Activated T-cell treated with anti-CD3 and anti-CD28 coated beads, Interleukin-2, amount 50 U/mL, for 4 hours (primary cell): ENCODE results near the gene MYOM3. TPM values are rescaled to one million over a fixed set of nuclear protein-coding genes. Genes with fewer than 3 reads are reported as not detected.

Experiments
- ATAC-seq, 2 donors: fragments of 200-7000 bp; cut with Tn5 transposase; one replicate each; pipeline ENCODE4 v1.10.0; 2021
- DNase-seq: peaks from one replicate; pipeline ENCODE4 v3.0.0-alpha.2; 2020
- H3K27me3 Mint-ChIP-seq: one replicate; pipeline ENCODE4 v1.8.0; 2021; ENCODE audit warnings: low read depth, mixed read lengths
- H3K36me3 Mint-ChIP-seq: one replicate; pipeline ENCODE4 v1.8.0; 2022; ENCODE audit warnings: mixed read lengths; ENCODE audit not compliant: insufficient read depth
- H3K4me1 Mint-ChIP-seq: one replicate; pipeline ENCODE4 v1.8.0; 2021; ENCODE audit warnings: low read depth, mixed read lengths
- H3K4me3 Mint-ChIP-seq: one replicate; pipeline ENCODE4 v1.8.0; 2021; ENCODE audit warnings: mild to moderate bottlenecking, moderate library complexity, mixed read lengths
- H3K9me3 Mint-ChIP-seq: one replicate; pipeline ENCODE4 v1.8.0; 2021; ENCODE audit warnings: mixed read lengths
- total RNA-seq, 3 donors: library from RNA; stranded (reverse); gene quantifications; one replicate each; pipeline ENCODE4 v1.2.1, GENCODE V29; 2021

The MYOM3 gene
- total RNA-seq, 3 donors from 2014 or later = not detected

DNA sequence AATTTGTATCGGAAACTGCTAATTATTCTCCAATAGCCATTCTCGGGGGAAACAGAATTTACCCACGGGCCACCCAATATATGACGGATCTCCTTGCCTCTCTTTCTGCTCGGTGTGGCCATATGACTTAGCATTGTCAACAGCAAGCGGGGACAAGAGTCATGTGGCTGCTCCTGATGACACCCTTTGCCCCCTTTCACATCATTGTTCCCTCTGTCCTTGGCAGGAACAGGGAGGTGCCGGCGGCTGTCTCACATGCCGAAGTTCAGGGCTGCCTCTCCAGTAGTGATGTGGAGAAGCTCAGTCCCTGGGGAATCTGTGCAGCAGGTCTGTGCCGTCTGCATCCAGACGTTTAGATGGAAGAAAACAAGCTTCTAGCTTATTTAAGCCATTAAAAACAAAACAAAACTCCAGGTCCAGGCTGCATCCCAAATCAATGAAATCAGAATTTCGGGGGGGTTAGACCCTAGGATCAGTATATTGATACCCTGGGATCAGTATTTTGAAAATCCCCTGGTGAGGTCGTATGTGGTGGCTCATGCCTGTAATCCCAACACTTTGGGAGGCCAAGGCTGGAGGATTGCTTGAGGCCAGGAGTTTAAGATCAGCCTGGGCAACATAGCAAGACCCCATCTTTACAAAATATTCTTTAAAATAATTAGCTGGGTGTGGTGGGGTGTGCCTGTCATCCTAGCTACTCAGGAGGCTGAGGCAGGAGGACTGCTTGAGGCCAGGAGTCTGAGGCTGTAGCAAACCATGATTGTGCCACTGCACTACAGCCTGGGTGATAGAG is 10.8 kb downstream of the MYOM3 start:
- H3K4me3 Mint-ChIP-seq = no peak overlapping the region
- H3K36me3 Mint-ChIP-seq = no peaks in the 10 kb centered on the region
- H3K27me3 Mint-ChIP-seq = peaks cover 2% of the 10 kb centered on the region

DNA sequence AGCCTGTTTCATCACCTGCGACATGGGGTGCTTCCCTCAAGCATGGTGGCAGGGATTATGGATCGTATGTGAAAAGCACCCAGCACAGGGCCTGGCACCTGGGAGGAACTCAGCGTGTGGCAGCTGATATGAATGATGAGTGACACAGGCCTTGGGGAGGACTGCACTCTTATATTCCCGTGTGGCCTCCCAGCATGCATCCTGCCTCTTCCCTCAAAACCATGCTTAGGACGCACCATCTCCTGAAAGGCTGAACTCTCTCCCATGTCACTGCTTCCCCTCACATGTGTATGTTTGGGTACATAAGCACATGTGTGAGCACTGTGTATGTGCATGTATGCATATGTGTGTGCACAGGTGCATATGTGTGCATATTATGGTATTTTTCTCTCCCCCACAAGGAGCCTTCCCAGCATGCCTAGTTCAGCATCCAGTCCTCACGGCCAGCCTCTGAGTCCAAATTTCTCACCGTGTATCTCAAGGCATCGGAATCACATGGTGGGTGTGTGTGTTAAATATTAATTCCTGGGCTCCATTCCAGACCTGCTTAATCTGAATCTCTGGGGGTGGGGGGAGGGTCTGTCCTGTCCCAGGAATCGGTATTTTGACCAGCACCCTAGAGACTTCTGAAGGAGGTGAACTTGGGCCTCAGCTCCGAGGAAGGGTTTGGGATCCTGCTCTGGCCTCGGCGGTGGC is 12.8 kb downstream of the MYOM3 start:
- Mint-ChIP-seq H3K27me3 (peaks cover 5% of the 10 kb centered on the region), H3K36me3 (no peaks in the 10 kb centered on the region), H3K9me3 (no peaks in the 10 kb centered on the region), H3K4me3 (no peak overlapping the region), H3K4me1 (no peaks in the 10 kb centered on the region)
- DNase-seq (no peak), ATAC-seq (no peak)

More for the DNA sequence above, 10.8 kb downstream of the MYOM3 start:
- H3K9me3 Mint-ChIP-seq = no peaks in the 10 kb centered on the region
- DNase-seq (no peak), ATAC-seq (no peak)
- no peaks in the 10 kb centered on the region for H3K4me1 Mint-ChIP-seq

DNA sequence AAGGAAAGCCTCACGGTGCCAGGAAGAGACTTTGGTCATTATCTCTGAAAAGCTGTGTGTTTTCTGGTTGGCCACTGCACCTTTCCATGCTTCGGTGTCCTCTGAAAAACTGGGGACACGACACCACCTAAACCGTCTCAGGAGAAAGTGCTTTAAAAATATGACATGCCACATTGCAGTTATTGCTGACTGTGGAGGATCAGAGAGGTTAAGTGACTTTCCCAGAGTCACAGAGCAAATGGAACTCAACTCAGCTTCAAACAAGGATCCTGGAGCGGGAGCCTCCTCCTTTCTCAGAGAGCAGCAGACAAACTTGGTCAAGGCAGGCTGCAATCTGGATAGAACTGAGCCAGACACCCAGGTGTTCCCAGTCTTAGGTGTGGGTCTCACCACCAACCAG is 13.8 kb downstream of the MYOM3 start:
- DNase-seq (no peak), ATAC-seq (no peak)
- Mint-ChIP-seq H3K4me3 (no peak overlapping the region), H3K27me3 (peaks cover 5% of the 10 kb centered on the region), H3K36me3 (no peaks in the 10 kb centered on the region), H3K9me3 (no peaks in the 10 kb centered on the region), H3K4me1 (no peaks in the 10 kb centered on the region)

DNA sequence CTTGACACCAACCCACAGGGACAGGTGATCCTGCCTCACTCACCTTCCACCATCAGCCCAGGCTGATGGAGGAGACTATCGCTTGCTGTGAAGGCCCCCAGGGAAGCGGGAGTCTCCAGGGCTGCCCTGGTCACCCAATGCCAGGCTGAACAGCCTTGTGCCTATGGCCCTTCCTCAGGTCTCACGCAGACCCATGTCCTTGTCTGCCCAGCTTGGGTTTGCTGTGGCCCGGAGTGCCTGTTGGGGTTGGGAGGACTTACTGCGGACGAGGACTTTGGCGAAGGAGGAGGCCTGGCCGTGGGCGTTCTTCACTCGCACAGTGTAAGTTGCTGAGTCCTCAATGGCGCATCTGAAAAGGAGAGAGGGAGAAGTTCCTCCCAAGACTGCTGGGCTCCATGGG is 14.3 kb downstream of the MYOM3 start:
- Mint-ChIP-seq H3K27me3 (peaks cover 5% of the 10 kb centered on the region), H3K4me1 (no peaks in the 10 kb centered on the region), H3K4me3 (no peak overlapping the region), H3K9me3 (no peaks in the 10 kb centered on the region), H3K36me3 (no peaks in the 10 kb centered on the region)
- ATAC-seq (no peak), DNase-seq (no peak)

DNA sequence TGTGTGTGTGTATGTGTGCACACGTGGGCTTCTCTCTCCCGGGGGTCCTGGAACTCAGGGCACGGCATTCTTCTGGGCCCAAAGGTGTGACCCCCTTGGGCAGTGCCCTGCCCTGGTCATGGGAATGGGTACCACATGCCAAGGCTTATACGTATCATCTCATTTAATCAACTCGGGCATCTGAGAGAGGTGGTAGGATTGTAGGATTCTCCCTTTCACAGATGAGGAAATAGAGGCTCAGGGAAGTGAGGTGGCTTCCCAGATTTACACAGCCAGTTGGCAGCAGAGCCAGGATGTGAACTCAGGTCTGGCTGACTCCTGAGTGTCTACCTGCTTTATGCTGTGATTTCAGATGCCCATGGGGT is 15.2 kb downstream of the MYOM3 start:
- DNase-seq (no peak), ATAC-seq (no peak)
- no peak overlapping the region for H3K4me3 Mint-ChIP-seq
- H3K27me3 Mint-ChIP-seq = peaks cover 5% of the 10 kb centered on the region
- H3K36me3 Mint-ChIP-seq = no peaks in the 10 kb centered on the region
- H3K9me3 Mint-ChIP-seq = no peaks in the 10 kb centered on the region
- no peaks in the 10 kb centered on the region for H3K4me1 Mint-ChIP-seq

DNA sequence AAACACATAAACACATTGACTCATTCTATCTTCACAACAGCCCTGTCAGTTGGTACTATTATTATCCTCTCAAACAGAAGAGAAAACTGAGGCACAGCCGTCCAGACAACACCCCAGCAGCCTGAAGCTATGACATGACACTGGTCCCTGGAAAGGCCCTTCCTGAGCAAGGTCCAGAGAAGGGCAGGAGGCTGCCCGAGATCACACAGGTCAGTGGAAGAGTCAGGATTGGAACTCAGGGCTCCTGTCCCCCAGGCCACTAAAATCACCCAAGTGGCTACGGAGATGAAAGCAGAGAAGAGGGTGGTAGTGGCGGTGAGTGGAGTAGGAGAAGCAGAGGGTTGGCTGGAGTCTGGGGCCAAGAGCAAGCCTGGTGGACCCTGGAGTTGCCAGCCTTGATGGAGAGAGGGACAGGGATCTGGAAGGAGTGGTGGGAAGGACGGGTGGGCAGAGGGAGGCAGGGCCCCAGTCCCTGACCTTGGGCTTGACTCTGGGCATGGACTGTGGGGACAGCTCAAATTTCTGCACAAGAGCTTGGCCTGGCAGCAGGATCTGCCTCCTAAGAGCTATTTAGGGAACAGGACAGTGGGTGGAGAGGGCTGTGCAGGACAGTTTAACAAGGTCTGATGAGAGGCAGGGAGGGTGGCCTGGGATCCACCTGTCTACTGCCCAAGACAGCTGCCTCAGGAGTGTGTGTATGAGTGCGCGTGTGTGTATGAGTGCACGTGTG is 15.8 kb downstream of the MYOM3 start:
- Mint-ChIP-seq H3K9me3 (no peaks in the 10 kb centered on the region), H3K4me3 (no peak overlapping the region), H3K4me1 (no peaks in the 10 kb centered on the region), H3K36me3 (no peaks in the 10 kb centered on the region), H3K27me3 (peaks cover 5% of the 10 kb centered on the region)
- ATAC-seq (no peak), DNase-seq (no peak)

DNA sequence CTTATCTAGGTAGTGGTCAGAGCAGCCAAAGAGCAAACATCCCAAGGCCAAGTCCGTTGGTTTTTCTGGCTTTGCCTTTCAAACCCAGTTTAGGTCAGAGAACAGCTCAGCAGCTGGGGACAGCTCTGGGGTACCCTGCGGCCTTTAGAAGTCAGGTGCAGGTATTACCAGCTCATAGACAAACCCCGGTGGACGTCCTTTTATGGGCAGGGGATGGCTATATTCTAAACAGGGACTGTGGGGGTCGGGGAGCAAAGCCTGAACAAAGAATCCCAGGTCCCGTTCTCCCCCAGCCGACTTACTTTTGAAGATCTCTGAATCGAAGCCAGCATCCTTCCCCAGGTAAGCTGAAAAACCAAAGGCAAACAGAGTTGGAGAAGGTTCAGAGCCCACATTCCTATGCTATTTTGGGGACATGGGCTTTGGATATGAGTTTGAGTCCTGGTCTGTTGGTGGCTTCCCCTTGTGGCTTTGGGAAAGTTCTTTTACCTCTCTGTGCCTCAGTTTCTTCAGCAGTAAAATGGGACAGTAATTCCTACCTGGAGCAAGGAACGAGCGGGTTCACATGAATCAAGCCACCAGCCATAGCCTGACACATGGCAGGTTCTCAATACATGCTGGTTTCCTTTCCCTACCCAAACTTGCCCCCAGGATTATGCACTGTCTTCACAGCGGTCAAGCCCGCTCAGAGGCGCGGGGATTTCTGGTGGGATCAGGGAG is 16.6 kb downstream of the MYOM3 start:
- H3K27me3 Mint-ChIP-seq = peaks cover 5% of the 10 kb centered on the region
- H3K4me3 Mint-ChIP-seq = no peak overlapping the region
- H3K9me3 Mint-ChIP-seq = no peaks in the 10 kb centered on the region
- DNase-seq = no peak
- H3K4me1 Mint-ChIP-seq = no peaks in the 10 kb centered on the region
- ATAC-seq = no peak
- H3K36me3 Mint-ChIP-seq = no peaks in the 10 kb centered on the region

DNA sequence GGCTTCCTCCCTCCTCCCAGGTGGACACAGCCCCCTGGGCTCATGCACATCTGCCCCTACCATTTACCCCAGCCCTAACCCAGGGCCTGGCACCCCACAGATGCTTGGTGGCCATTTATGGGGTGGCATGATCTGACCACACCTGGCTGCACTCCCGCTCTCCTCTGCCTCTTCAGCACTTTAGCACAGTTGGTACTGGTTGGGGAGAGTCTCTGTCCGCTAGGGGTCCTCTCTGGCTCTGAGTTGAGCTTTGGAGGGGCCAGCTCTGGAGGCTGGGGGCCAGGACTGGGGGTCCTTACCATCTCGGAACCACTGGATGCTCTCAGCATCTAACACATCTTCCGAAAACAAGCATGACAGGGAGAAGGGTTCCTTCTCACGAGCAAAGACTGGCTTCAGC is 17.4 kb downstream of the MYOM3 start:
- Mint-ChIP-seq H3K36me3 (no peaks in the 10 kb centered on the region), H3K9me3 (no peaks in the 10 kb centered on the region), H3K27me3 (peaks cover 5% of the 10 kb centered on the region), H3K4me1 (no peaks in the 10 kb centered on the region), H3K4me3 (no peak overlapping the region)
- ATAC-seq (no peak), DNase-seq (no peak)

DNA sequence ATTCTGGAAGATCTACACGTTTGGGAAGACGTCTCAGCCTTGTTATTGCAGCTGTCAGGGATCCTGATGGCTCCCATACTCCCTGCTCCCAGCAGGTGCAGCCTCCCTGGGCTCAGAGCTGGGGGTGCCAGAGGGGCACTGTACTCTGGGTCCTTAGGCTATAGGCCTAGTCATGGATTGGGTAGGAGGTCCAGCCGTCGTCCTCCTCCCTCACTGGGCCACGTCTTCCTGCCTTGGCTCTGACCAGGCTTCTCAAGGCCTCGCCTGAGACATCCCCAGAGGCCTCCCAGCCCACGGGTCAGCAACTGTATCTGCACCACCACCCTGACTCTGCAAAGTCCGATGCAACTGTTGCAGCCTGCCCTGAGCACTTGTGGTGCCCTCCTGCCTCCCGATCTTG is 18.2 kb downstream of the MYOM3 start:
- Mint-ChIP-seq H3K36me3 (no peaks in the 10 kb centered on the region), H3K4me1 (no peaks in the 10 kb centered on the region), H3K27me3 (peaks cover 5% of the 10 kb centered on the region), H3K4me3 (no peak overlapping the region), H3K9me3 (no peaks in the 10 kb centered on the region)
- DNase-seq = no peak
- ATAC-seq = no peak

DNA sequence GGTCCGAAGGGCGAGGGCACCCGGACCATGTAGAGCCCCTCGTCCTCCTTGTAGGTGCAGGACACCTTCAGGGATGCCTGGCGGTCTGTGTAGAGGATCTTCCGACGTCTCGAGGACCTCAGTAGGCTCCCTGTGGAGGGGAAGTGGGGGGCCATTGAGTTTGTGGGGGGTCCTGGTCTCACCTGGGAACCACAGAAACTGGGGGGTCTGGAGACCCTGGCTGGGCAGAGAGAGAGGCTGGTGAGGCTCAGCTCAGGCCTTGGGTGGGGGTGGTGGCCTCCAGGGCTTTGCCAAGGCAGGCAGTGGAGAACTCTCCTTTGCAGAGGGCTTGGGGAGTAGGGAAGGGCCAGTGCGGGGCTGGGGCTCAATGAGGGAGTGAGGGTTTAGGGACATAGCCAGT is 19.0 kb downstream of the MYOM3 start:
- no peak for ATAC-seq
- Mint-ChIP-seq H3K4me3 (no peak overlapping the region), H3K9me3 (no peaks in the 10 kb centered on the region), H3K27me3 (peaks cover 5% of the 10 kb centered on the region), H3K4me1 (no peaks in the 10 kb centered on the region), H3K36me3 (no peaks in the 10 kb centered on the region)
- DNase-seq = no peak

DNA sequence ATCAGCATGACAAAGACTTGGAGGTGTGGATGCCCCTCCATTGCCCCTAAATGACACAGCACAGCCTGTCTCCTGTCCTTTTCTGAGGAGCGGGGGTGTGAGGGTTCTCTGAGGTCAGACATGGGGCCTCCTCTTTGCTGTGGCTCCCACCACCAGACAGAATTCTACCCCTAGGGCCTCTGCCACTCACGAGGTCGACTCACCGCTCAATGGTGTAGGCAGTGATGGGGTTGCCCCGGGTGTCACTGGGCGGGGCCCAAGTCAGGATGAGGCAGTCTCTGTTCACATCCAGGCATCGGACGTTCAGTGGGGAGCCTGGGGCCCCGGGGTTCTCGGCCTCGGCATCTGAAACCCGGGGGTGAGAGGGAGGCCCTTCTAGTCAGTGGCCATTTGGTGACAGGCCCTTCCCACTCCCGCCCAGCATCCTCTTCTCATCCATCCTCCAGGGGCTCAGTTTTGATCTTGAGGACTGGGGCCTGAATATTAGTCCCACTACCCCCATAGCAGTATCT is 19.9 kb downstream of the MYOM3 start:
- ATAC-seq = peak in 1 of 2 donors; percentile 28
- DNase-seq = no peak
- H3K9me3 Mint-ChIP-seq = no peaks in the 10 kb centered on the region
- no peaks in the 10 kb centered on the region for H3K4me1 Mint-ChIP-seq
- H3K27me3 Mint-ChIP-seq = peaks cover 5% of the 10 kb centered on the region
- no peaks in the 10 kb centered on the region for H3K36me3 Mint-ChIP-seq
- no peak overlapping the region for H3K4me3 Mint-ChIP-seq

DNA sequence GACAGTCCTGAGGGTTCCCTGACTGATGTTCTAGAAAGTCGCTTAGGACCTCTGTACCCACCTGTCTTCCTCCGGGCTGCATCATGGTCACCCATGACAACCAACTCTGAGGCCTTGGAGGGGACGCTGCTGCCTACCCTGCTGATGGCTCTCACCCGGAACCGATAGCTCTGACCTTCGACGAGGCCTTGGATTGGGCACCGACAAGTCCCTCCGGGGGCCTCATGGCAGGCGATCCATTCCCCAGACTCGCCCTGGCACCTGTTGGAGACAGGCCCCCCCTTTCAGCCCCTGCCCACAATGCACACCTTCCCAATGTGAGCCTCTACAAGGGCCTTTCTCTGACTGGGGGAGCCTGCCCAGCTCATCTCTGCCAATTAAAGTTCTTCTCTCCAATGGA is 21.2 kb downstream of the MYOM3 start:
- Mint-ChIP-seq H3K36me3 (no peaks in the 10 kb centered on the region), H3K4me1 (no peaks in the 10 kb centered on the region), H3K4me3 (no peak overlapping the region), H3K27me3 (peaks cover 5% of the 10 kb centered on the region), H3K9me3 (no peaks in the 10 kb centered on the region)
- ATAC-seq (no peak), DNase-seq (no peak)

DNA sequence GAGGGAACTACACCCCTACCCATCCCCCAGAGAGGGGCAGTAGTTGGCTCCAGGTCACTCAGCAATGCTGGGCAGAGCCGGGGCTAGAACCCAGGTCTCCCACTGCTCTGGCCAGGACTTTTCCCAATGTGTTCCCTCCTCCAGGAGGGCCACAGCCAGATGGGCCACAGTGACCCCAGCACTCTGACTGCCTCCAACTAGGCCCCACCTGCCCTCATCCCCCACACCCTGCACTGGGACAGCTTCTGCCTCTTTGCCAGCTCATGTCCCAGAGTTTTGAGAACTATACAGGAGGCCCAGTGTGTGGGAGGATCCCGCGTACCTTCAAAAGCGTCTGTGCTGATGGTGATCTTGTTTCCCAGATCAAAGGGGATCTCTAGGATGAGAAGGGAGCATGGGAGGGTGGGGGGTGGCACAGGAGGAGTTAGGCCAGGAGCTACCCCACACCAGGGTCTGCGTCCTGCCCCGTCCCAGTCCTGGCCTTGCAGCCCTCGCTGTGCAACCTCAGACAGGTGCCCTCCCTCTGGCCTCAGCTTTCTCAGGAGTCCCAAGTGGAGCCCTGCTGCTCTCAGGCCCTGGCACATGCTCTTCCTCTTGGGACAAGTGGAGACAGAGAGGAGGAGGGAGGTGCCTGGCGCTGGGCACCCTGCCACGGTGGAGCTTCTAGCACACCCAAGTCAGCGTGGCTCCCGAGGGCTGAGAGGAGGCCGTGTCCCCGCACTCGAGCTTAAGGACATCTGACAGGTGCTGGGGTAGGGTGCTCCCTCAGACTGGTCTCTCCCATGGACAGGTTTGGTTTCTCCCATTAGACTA is 22.0 kb downstream of the MYOM3 start:
- no peaks in the 10 kb centered on the region for H3K9me3 Mint-ChIP-seq
- no peak for ATAC-seq
- peaks cover 7% of the 10 kb centered on the region for H3K27me3 Mint-ChIP-seq
- H3K4me1 Mint-ChIP-seq = no peaks in the 10 kb centered on the region
- H3K36me3 Mint-ChIP-seq = no peaks in the 10 kb centered on the region
- no peak for DNase-seq
- no peak overlapping the region for H3K4me3 Mint-ChIP-seq
